Stimulated activated CD8-positive, alpha-beta memory T cell treated with anti-CD3 and anti-CD28 coated beads, Interleukin-15, amount 100 ng/mL, for 24 hours (primary cell): Measurements from ENCODE around the gene COX6B1.
"Not testable (repeated sequence)": the region's sequence is repeated elsewhere in the genome, so short reads cannot be mapped to it uniquely, and the experiment has no call there.

Experiments used
- DNase-seq: peaks from one replicate; pipeline ENCODE4 v3.0.0-alpha.2; 2020; ENCODE audit warnings: low read depth

The COX6B1 gene

DNA sequence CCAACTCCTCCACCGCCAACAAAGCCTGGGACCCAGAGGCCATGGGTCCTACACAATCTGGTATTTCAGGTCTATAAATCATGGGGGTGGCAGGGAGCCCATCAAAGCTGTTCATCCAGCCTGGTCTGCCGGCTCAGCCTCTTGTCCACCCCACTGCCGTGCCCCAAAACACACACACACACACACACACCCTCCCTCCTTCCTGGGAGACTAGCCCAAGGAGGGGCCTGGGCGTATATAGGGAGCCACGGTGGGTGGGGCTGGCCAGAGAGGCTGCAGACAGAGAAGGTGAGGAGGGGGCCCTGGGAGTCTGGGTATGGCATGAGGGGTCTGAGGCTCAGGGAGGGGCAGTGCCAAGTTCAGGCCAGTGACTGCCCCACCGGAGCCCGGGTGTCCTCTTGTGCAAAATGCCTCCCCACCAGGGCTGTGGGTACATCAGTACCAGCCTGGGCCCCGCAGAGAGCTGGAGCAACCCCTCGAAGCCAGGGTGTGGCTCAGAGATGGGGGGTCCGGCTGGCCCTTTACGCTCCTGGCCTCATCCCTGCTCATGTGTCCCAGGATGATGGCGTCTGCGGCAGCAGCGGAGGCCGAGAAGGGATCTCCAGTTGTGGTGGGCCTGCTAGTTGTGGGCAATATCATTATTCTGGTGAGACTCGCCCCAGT is 18.3 kb downstream of the COX6B1 start, which contains the start of gene UPK1A:
Gene UPK1A, plus strand, starts transcription at position 267 of the 663 bp plus-strand sequence. Its CDS starts 296 bp downstream, at position 563.
- no peak for DNase-seq

- no peak for DNase-seq
Measured at GRCh38 chr19:35669566-35669965, 21.4 kb downstream of the COX6B1 start.

DNA sequence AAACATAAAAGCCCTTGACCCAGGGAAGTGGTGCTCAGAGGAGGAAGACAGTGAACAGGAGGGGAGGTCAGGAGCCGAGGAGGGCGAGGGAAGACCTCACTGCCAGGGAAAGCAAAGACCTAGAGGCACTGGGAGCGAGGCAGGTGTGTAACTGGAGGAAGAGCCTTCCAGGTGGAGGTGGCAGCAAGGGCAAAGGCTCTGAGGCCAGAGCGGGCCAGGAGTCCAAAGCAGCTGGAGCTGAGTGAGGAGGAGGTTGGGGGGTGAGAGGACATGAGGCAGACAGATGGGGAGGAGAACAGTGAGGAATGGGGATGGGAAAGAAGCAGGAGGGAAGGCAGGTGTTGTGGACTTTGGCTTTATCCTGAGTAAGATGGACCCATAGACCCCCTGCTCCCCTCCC is 21.9 kb downstream of the COX6B1 start:
- no peak for DNase-seq

GRCh38 chr19:35670686-35671085 is 22.6 kb downstream of the COX6B1 start:
- no peak for DNase-seq

DNA sequence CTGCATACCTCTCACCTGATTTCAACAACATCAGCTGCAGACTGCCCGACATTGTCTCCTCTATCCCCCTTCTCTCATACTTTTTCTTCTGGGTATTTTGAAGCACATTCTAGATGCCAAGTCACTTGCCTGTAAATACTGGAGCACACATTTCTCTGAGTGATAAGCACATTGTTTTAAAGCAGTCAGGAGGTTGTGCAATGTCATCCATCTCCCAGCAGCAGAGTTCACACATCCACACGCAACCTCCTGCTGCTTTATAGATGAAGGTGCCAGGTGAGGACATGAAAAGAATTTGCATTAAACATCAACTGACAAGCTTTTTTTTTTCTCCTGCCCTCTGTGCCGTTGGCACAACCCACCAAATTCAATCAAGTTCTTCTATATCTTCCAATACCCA is 23.7 kb downstream of the COX6B1 start:
- no peak for DNase-seq

DNA sequence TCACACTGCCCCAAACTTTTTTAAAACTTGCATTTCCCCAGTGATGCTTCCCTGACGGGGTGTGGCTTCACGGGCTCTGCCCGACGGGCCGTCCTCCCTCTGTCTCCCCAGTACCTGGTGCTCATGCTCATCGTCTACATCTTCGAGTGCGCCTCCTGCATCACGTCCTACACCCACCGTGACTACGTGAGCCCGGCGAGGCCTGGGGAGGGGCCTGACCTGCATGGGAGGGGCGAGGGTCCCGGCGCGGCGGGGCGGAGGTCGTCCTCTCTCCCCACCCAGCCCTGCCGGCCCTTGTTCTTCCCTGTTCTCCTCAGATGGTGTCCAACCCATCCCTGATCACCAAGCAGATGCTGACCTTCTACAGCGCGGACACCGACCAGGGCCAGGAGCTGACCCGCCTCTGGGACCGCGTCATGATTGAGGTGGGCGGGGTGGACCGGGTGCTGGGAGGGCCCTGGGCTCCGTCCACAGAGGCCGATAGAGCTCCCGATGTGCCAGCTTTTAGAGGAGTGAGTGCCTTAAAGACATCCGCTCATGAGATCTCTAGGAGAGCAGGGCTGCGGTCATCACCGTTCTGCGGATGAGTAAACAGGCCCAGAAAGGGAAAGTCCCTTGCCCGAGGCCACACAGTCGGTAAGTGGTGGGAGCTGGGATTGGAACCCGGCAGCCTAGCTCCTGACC is 25.1 kb downstream of the COX6B1 start:
- no peak for DNase-seq

GRCh38 chr19:35675589-35676140 is 27.5 kb downstream of the COX6B1 start:
- DNase-seq, result no peak

GRCh38 chr19:35689836-35690235 is 41.7 kb downstream of the COX6B1 start:
- no peak for DNase-seq

GRCh38 chr19:35691106-35691505 is 43.0 kb downstream of the COX6B1 start:
- not testable (repeated sequence) for DNase-seq

GRCh38 chr19:35692010-35692409 is 43.9 kb downstream of the COX6B1 start:
- DNase-seq, result no peak

- no peak for DNase-seq
Measured at GRCh38 chr19:35693422-35693821, 45.3 kb downstream of the COX6B1 start.

- DNase-seq, result peak; percentile 63
Measured at GRCh38 chr19:35693835-35694599, 45.9 kb downstream of the COX6B1 start.

DNA sequence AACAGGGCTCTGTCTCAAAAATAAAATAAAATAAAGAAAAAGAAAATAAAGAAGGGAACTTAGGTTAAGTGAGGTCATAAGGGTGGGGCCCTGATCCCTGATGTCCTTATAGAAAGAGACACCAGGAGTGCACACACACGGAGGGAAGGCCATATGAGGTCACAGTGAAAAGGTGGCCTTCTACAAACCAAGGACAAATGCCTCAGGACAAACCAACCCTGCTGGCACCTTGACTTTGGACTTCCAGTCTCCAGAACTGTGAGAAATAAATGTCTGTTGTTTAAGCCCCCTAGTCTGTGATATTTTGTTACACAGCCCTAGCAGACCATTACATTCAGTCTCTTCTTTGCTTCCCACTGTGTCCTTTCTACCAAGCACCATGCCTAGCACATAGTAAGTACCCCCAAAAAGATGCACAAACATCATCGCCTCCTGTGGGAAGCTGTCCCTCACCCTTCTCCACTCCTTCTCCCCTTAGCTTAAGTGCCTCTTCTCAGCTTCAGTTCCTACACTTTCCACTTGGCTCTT is 47.8 kb downstream of the COX6B1 start:
- DNase-seq, result no peak

DNA sequence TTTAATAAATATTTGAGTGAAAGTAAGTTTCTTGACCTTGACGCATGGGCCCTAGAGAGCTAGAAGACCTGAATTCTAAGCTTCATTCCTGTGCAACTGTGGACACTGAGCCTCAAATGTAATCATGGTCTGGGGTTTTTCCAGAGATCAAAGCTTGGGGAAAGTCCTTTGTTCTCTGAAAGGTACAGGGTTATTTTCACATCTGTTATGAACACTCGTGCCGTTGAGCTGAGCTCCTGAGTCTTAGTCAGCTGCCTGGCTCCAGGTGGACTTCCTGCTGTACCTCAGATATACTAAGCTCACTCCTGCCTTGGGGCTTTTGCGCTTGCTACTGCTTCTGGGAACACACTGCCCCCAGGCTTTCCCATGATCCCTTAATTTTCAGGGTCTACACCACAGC is 48.7 kb downstream of the COX6B1 start:
- no peak for DNase-seq

- peak; percentile 75 for DNase-seq
Measured at GRCh38 chr19:35702223-35703012, 54.3 kb downstream of the COX6B1 start.

DNA sequence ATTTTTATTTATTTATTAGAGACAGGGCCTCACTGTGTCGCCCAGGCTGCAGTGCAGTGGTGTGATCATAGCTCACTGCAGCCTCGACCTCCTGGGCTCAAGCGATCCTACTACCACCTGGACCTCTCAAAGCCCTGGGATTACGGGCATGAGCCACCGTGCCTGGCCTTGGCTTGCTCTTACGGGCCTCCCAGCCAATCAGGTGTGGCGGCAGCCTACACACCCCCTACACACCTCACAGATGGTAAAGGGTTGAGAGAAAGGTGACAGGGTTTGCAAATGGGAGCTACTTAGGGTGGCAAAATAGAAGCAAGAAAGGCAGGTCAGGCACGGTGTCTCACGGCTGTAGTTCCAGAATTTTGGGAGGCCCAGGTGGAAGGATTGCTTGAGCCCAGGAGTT is 55.2 kb downstream of the COX6B1 start:
- no peak for DNase-seq

GRCh38 chr19:35704218-35704617 is 56.1 kb downstream of the COX6B1 start, which contains the start of gene ZBTB32:
TSS of gene ZBTB32 (plus strand) at chr19:35704558. CDS start at chr19:35714627, 10,069 bp downstream.
- no peak for DNase-seq
